ENCODE data around the gene EI24.

The EI24 gene

GRCh38 chr11:125583496-125583895 lies 14.2 kb downstream of the EI24 start:
- Histone ChIP-seq H3K9ac (ENCODE audit: low read depth, low read length) (no peak overlapping the region), H3K27me3 (ENCODE audit: control insufficient read depth, insufficient read depth, low read length) (no peaks in the 10 kb centered on the region), H3K4me3 (ENCODE audit: low read depth, low read length) (no peak overlapping the region), H3K9me3 (ENCODE audit: control insufficient read depth, insufficient read depth, low read length) (no peaks in the 10 kb centered on the region), H3K4me1 (ENCODE audit: control insufficient read depth, insufficient read depth, low read length) (no peaks in the 10 kb centered on the region), H3K36me3 (ENCODE audit: control insufficient read depth, insufficient read depth, low read length) (peaks cover 20% of the 10 kb centered on the region)

GRCh38 chr11:125585487-125585886 lies 16.2 kb downstream of the EI24 start:
- Histone ChIP-seq H3K4me1 (ENCODE audit: control insufficient read depth, insufficient read depth, low read length) (no peaks in the 10 kb centered on the region), H3K9me3 (ENCODE audit: control insufficient read depth, insufficient read depth, low read length) (no peaks in the 10 kb centered on the region), H3K4me3 (ENCODE audit: low read depth, low read length) (no peak overlapping the region), H3K36me3 (ENCODE audit: control insufficient read depth, insufficient read depth, low read length) (peaks cover 9% of the 10 kb centered on the region), H3K27me3 (ENCODE audit: control insufficient read depth, insufficient read depth, low read length) (no peaks in the 10 kb centered on the region), H3K9ac (ENCODE audit: low read depth, low read length) (no peak overlapping the region)

GRCh38 chr11:125586623-125587022 lies 17.3 kb downstream of the EI24 start:
- Histone ChIP-seq H3K36me3 (ENCODE audit: control insufficient read depth, insufficient read depth, low read length) (peaks cover 7% of the 10 kb centered on the region), H3K9ac (ENCODE audit: low read depth, low read length) (no peak overlapping the region), H3K27me3 (ENCODE audit: control insufficient read depth, insufficient read depth, low read length) (no peaks in the 10 kb centered on the region), H3K9me3 (ENCODE audit: control insufficient read depth, insufficient read depth, low read length) (no peaks in the 10 kb centered on the region), H3K4me1 (ENCODE audit: control insufficient read depth, insufficient read depth, low read length) (no peaks in the 10 kb centered on the region), H3K4me3 (ENCODE audit: low read depth, low read length) (no peak overlapping the region)

- Histone ChIP-seq H3K27me3 (ENCODE audit: control insufficient read depth, insufficient read depth, low read length) (no peaks in the 10 kb centered on the region), H3K4me1 (ENCODE audit: control insufficient read depth, insufficient read depth, low read length) (no peaks in the 10 kb centered on the region), H3K9me3 (ENCODE audit: control insufficient read depth, insufficient read depth, low read length) (no peaks in the 10 kb centered on the region), H3K36me3 (ENCODE audit: control insufficient read depth, insufficient read depth, low read length) (peaks cover 6% of the 10 kb centered on the region), H3K9ac (ENCODE audit: low read depth, low read length) (no peak overlapping the region), H3K4me3 (ENCODE audit: low read depth, low read length) (no peak overlapping the region)
Measured at GRCh38 chr11:125587480-125587879, 18.2 kb downstream of the EI24 start.

- H3K36me3 ChIP-seq (ENCODE audit: control insufficient read depth, insufficient read depth, low read length): peaks cover 4% of the 10 kb centered on the region
- no peaks in the 10 kb centered on the region for H3K4me1 ChIP-seq (ENCODE audit: control insufficient read depth, insufficient read depth, low read length)
- H3K9me3 ChIP-seq (ENCODE audit: control insufficient read depth, insufficient read depth, low read length): no peaks in the 10 kb centered on the region
- H3K27me3 ChIP-seq (ENCODE audit: control insufficient read depth, insufficient read depth, low read length): no peaks in the 10 kb centered on the region
- no peak overlapping the region for H3K4me3 ChIP-seq (ENCODE audit: low read depth, low read length)
- no peak overlapping the region for H3K9ac ChIP-seq (ENCODE audit: low read depth, low read length)
Measured at GRCh38 chr11:125588505-125588904, 19.2 kb downstream of the EI24 start.

- Histone ChIP-seq H3K27me3 (ENCODE audit: control insufficient read depth, insufficient read depth, low read length) (no peaks in the 10 kb centered on the region), H3K4me1 (ENCODE audit: control insufficient read depth, insufficient read depth, low read length) (no peaks in the 10 kb centered on the region), H3K36me3 (ENCODE audit: control insufficient read depth, insufficient read depth, low read length) (no peaks in the 10 kb centered on the region), H3K4me3 (ENCODE audit: low read depth, low read length) (peak overlapping the region; percentile 98), H3K9me3 (ENCODE audit: control insufficient read depth, insufficient read depth, low read length) (no peaks in the 10 kb centered on the region), H3K9ac (ENCODE audit: low read depth, low read length) (peak overlapping the region; percentile 97)
Measured at GRCh38 chr11:125591649-125592304, 22.5 kb downstream of the EI24 start.

- Histone ChIP-seq H3K4me1 (ENCODE audit: control insufficient read depth, insufficient read depth, low read length) (no peaks in the 10 kb centered on the region), H3K36me3 (ENCODE audit: control insufficient read depth, insufficient read depth, low read length) (peaks cover 2% of the 10 kb centered on the region), H3K4me3 (ENCODE audit: low read depth, low read length) (peak within 1 kb of the TSS; percentile 99), H3K9me3 (ENCODE audit: control insufficient read depth, insufficient read depth, low read length) (no peaks in the 10 kb centered on the region), H3K27me3 (ENCODE audit: control insufficient read depth, insufficient read depth, low read length) (no peaks in the 10 kb centered on the region), H3K9ac (ENCODE audit: low read depth, low read length) (peak within 1 kb of the TSS; percentile 97)
Measured at GRCh38 chr11:125592305-125593113, 23.2 kb downstream of the EI24 start, which contains the start of gene STT3A. TSS of gene STT3A (plus strand) at chr11:125592852. CDS start at chr11:125595916, 3,064 bp downstream.

- Histone ChIP-seq H3K36me3 (ENCODE audit: control insufficient read depth, insufficient read depth, low read length) (peaks cover 4% of the 10 kb centered on the region), H3K9me3 (ENCODE audit: control insufficient read depth, insufficient read depth, low read length) (no peaks in the 10 kb centered on the region), H3K4me1 (ENCODE audit: control insufficient read depth, insufficient read depth, low read length) (no peaks in the 10 kb centered on the region), H3K4me3 (ENCODE audit: low read depth, low read length) (peak overlapping the region; percentile 99), H3K9ac (ENCODE audit: low read depth, low read length) (peak overlapping the region; percentile 93), H3K27me3 (ENCODE audit: control insufficient read depth, insufficient read depth, low read length) (no peaks in the 10 kb centered on the region)
Measured at GRCh38 chr11:125593114-125593820, 24.0 kb downstream of the EI24 start.

GRCh38 chr11:125594958-125595357 lies 25.7 kb downstream of the EI24 start:
- Histone ChIP-seq H3K9me3 (ENCODE audit: control insufficient read depth, insufficient read depth, low read length) (no peaks in the 10 kb centered on the region), H3K9ac (ENCODE audit: low read depth, low read length) (no peak overlapping the region), H3K36me3 (ENCODE audit: control insufficient read depth, insufficient read depth, low read length) (peaks cover 11% of the 10 kb centered on the region), H3K4me3 (ENCODE audit: low read depth, low read length) (no peak overlapping the region), H3K4me1 (ENCODE audit: control insufficient read depth, insufficient read depth, low read length) (no peaks in the 10 kb centered on the region), H3K27me3 (ENCODE audit: control insufficient read depth, insufficient read depth, low read length) (no peaks in the 10 kb centered on the region)

- no peaks in the 10 kb centered on the region for H3K9me3 ChIP-seq (ENCODE audit: control insufficient read depth, insufficient read depth, low read length)
- no peaks in the 10 kb centered on the region for H3K27me3 ChIP-seq (ENCODE audit: control insufficient read depth, insufficient read depth, low read length)
- no peak overlapping the region for H3K4me3 ChIP-seq (ENCODE audit: low read depth, low read length)
- peaks cover 39% of the 10 kb centered on the region for H3K36me3 ChIP-seq (ENCODE audit: control insufficient read depth, insufficient read depth, low read length)
- no peaks in the 10 kb centered on the region for H3K4me1 ChIP-seq (ENCODE audit: control insufficient read depth, insufficient read depth, low read length)
- H3K9ac ChIP-seq (ENCODE audit: low read depth, low read length): no peak overlapping the region
Measured at GRCh38 chr11:125600663-125601062, 31.4 kb downstream of the EI24 start.

GRCh38 chr11:125603207-125603606 lies 33.9 kb downstream of the EI24 start:
- peaks cover 53% of the 10 kb centered on the region for H3K36me3 ChIP-seq (ENCODE audit: control insufficient read depth, insufficient read depth, low read length)
- no peaks in the 10 kb centered on the region for H3K27me3 ChIP-seq (ENCODE audit: control insufficient read depth, insufficient read depth, low read length)
- no peak overlapping the region for H3K4me3 ChIP-seq (ENCODE audit: low read depth, low read length)
- H3K9me3 ChIP-seq (ENCODE audit: control insufficient read depth, insufficient read depth, low read length): no peaks in the 10 kb centered on the region
- no peaks in the 10 kb centered on the region for H3K4me1 ChIP-seq (ENCODE audit: control insufficient read depth, insufficient read depth, low read length)
- H3K9ac ChIP-seq (ENCODE audit: low read depth, low read length): no peak overlapping the region

Measured in iPS-15b (cell line).